Heart left ventricle (tissue), 16 donors: ENCODE measurements around the gene ELOVL5. TPM values are rescaled to one million over a fixed set of nuclear protein-coding genes. Genes with fewer than 3 reads are reported as not detected.

Source experiments
- ATAC-seq, 4 donors: fragments of 200-7000 bp; cut with Tn5 transposase; one replicate each; pipeline ENCODE4 v1.9.1; 2020 to 2022; ENCODE audit warnings: moderate library complexity in 4 of 4, mild to moderate bottlenecking in 3 of 4, moderate number of reproducible peaks in 1 of 4
- DNase-seq, 5 donors: peaks; one replicate each; pipeline ENCODE4 v3.0.0-alpha.2; 2020
- H3K27ac ChIP-seq, 12 donors: fragments of 200-600 bp; sonication (generic) in 4 of 12; one replicate each; pipeline versions ENCODE4 v1.5.0 to v1.8.0; 2016 to 2022; ENCODE audit warnings: mild to moderate bottlenecking in 2 of 12
- H3K27me3 ChIP-seq, 9 donors: fragments of 200-600 bp; sonication (generic) in 2 of 9; one replicate each; pipeline versions ENCODE4 v1.5.1 to v1.8.0; 2016 to 2022; ENCODE audit warnings: mild to moderate bottlenecking in 3 of 9
- H3K36me3 ChIP-seq, 9 donors: fragments of 200-600 bp; sonication (generic) in 2 of 9; one replicate each; pipeline versions ENCODE4 v1.5.0 to v1.8.0; 2018 to 2022; ENCODE audit warnings: mild to moderate bottlenecking in 2 of 9
- H3K4me1 ChIP-seq, 12 donors: fragments of 200-600 bp; sonication (generic) in 4 of 12; one replicate each; pipeline versions ENCODE4 v1.5.0 to v1.8.0; 2016 to 2022; ENCODE audit warnings: mild to moderate bottlenecking in 3 of 12
- H3K4me3 ChIP-seq, 12 donors: fragments of 200-600 bp; sonication (generic) in 4 of 12; one replicate each; pipeline versions ENCODE4 v1.5.0 to v1.8.0; 2017 to 2022; ENCODE audit warnings: mild to moderate bottlenecking in 9 of 12, moderate library complexity in 4 of 12
- H3K9me3 ChIP-seq, 12 donors: fragments of 200-600 bp; sonication (generic) in 4 of 12; one replicate each; pipeline versions ENCODE4 v1.5.0 to v1.8.0; 2016 to 2022; ENCODE audit warnings: mild to moderate bottlenecking in 1 of 12
- POLR2A ChIP-seq, 2 donors: fragments of 450-650 bp; IDR thresholded peaks; one replicate each; pipeline ENCODE4 v1.6.1; 2017; ENCODE audit warnings: antibody characterized with exemption in 2 of 2, mild to moderate bottlenecking in 2 of 2, moderate library complexity in 2 of 2
- WGBS, 4 donors: extraction: QIAGEN DNeasy Blood & Tissue Kit in 2 of 4; methylation state at CpG; one replicate each; pipeline versions ENCODE4 v1.1.5 to v1.1.7; 2013 to 2018; 5-methylcytosine and 5-hydroxymethylcytosine counted together
- intact Hi-C, 10 donors: fragments of 100-400 bp; cut with DNase I; formaldehyde crosslinking; loops; one replicate each; pipeline versions ENCODE4 v1.11.1 to v1.14.2; 2022
- polyA plus RNA-seq, 2 donors: library from polyadenylated mRNA; stranded (reverse); fragments of 200-250 nt; gene quantifications; one replicate each; pipeline ENCODE4 v1.2.3, GENCODE V29; 2013
- total RNA-seq, 9 donors: library from RNA; depleted of rRNA in 2 of 9; stranded (reverse); fragments of >200 nt in 2 of 9; fragmentation: NEBNext Ultra II Directional in 3 of 9; extraction: Animal tissue kit (Norgen Biotek cat#: 25700) in 3 of 9; gene quantifications; one replicate each; pipeline versions ENCODE4 v1.1.0 to v1.2.4, GENCODE V29; 2016 to 2023
- TF ChIP-seq, protein P1 (sequence below), 12 donors: fragments of 200-600 bp; sonication (generic) in 4 of 12; IDR thresholded peaks; one replicate each; pipeline versions ENCODE4 v1.5.0 to v1.8.0; 2018 to 2022; ENCODE audit warnings: antibody characterized with exemption in 12 of 12, mild to moderate bottlenecking in 5 of 12
- donor health status: ischemic (EF 13 %, LVEDD 7.1; RV severe dilation, severe dysfunction).
- donor health status: healthy with polysubstance abuse.
- donor health status: DM: no; HTN: yes; CAD: no.
- donor health status: DM: no; HTN: no; CAD: no.
- donor health status: ischemic (EF 25% LVEDD 6.9; RV normal size, moderate dysfunction).
- donor health status: ischemic (EF 25% LVEDD 5.7; RV mildly dilated, moderate dysfunction).
- donor health status: healthy.
- donor health status: DM: yes; HTN: yes; CAD: no.
- donor health status: ischemic (EF 35%, LVEDD 5.7; RV mildly dilated, moderate dysfunction).
- donor health status: nonischemic (EF 11% LVEDD 7.7; RV severe dilation, severe dysfunction).
- donor health status: DM: yes; HTN: yes; CAD: no.
- donor health status: PGD.
- donor health status: ischemic (EF 29% LVEDD 5.4; RV normal size, mild dysfunction).
- donor health status: nonischemic (EF 23%, LVEDD 6.1; RV moderate dilation, normal function).

ELOVL5 gene
- total and polyA plus RNA-seq, 11 donors, result 9.6 to 47.9 (median 29.3) TPM

DNA sequence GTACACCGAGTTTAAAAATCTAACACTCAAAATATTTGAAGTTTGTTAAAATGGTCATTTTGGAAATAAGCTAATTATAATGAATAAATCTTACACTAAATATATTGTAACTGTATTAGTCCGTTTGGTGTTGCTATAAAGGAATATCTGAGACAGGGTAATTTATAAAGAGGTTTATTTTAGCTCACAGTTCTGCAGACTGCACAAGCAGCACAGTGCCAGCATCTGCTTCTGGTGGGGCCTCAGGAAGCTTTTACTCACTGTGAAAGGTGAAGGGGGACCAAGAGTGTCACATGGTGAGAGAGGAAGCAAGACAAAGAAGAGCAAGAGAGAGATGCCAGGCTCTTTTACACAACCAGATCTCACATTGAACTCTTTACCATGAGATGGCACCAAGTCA is 17.1 kb downstream of the ELOVL5 start:
- Histone ChIP-seq H3K4me1 (peaks cover 0 to 73% (median 29%) of the 10 kb centered on the region in 12 donors), H3K36me3 (peaks cover 0 to 5% (median 0%) of the 10 kb centered on the region in 9 donors), H3K9me3 (no peaks in the 10 kb centered on the region), H3K4me3 (no peak overlapping the region), H3K27ac (peak overlapping the region in 1 of 12 donors; percentile 17), H3K27me3 (no peaks in the 10 kb centered on the region)
- DNase-seq, result no peak
- 70 to 95% (median 93%) methylated on average over 2 of the region's 2 CpGs for WGBS, 4 donors
- TF ChIP-seq, protein P1, sequence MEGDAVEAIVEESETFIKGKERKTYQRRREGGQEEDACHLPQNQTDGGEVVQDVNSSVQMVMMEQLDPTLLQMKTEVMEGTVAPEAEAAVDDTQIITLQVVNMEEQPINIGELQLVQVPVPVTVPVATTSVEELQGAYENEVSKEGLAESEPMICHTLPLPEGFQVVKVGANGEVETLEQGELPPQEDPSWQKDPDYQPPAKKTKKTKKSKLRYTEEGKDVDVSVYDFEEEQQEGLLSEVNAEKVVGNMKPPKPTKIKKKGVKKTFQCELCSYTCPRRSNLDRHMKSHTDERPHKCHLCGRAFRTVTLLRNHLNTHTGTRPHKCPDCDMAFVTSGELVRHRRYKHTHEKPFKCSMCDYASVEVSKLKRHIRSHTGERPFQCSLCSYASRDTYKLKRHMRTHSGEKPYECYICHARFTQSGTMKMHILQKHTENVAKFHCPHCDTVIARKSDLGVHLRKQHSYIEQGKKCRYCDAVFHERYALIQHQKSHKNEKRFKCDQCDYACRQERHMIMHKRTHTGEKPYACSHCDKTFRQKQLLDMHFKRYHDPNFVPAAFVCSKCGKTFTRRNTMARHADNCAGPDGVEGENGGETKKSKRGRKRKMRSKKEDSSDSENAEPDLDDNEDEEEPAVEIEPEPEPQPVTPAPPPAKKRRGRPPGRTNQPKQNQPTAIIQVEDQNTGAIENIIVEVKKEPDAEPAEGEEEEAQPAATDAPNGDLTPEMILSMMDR (IDR thresholded peaks at IDR 0.05), result no peak
- intact Hi-C loops, result no loop called here
- no peak for ATAC-seq

DNA sequence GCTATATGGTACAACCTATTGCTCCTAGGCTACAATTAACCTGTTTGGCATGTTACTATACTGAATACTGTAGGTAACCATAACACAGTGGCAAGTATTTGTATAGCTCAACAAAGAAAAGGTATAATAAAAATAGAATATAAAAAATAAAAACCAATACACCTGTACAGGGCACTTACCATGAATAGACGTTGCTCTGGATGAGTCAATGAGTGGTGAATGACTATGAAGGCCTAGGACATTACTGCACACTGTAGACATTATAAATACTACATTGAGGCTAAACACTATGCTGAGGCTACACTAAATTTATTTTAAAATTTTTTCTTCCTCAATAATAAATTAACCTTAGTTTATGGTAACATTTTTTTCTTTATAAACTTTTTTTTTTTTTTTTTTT is 18.6 kb downstream of the ELOVL5 start:
- DNase-seq, result no peak
- intact Hi-C loops, result no loop called here
- WGBS, 4 donors, result 84 to 91% (median 89%) methylated on average over 1 of the region's 1 CpG

DNA sequence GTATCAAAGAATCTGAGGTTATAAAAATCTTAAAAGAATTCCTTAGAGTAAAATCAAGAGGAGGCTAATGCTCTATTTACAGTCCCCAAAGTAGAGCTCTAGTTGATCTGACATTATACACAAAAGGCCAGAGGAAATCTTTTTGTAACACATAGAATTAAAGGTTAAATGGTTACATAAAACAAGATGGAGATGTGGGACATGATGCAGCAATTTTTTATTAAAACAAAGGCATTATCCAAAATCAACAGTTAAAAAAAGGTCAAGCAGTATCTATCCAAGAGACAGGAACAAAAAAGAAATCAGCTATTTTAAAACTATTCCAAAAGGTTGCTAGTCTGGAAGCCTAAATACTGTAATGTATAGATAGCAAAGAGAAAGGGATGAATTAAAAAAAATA is 20.4 kb downstream of the ELOVL5 start:
- ATAC-seq, result no peak
- Histone ChIP-seq H3K9me3 (no peaks in the 10 kb centered on the region), H3K27me3 (no peaks in the 10 kb centered on the region), H3K4me1 (peaks cover 0 to 64% (median 32%) of the 10 kb centered on the region in 12 donors), H3K36me3 (peaks cover 0 to 5% (median 0%) of the 10 kb centered on the region in 9 donors), H3K27ac (peak overlapping the region in 1 of 12 donors; percentile 81), H3K4me3 (no peak overlapping the region)
- DNase-seq, result no peak
- no peak for TF ChIP-seq POLR2A (IDR thresholded peaks at IDR 0.05)
- TF ChIP-seq, protein P1 (IDR thresholded peaks at IDR 0.05), result no peak
- intact Hi-C loops, result loop anchor here in 1 of 10 donors (2.0 kb wide), 1 partner anchor 14 kb away; no protein-coding TSS in a partner anchor

More for the DNA sequence above, 18.6 kb downstream of the ELOVL5 start:
- ATAC-seq, result no peak
- H3K36me3 ChIP-seq, result peaks cover 0 to 5% (median 0%) of the 10 kb centered on the region in 9 donors
- TF ChIP-seq, protein P1 (IDR thresholded peaks at IDR 0.05), result no peak
- no peak for TF ChIP-seq POLR2A (IDR thresholded peaks at IDR 0.05)
- no peak overlapping the region for H3K27ac ChIP-seq
- H3K4me1 ChIP-seq, result peaks cover 0 to 71% (median 40%) of the 10 kb centered on the region in 12 donors
- H3K4me3 ChIP-seq, result no peak overlapping the region
- no peaks in the 10 kb centered on the region for H3K9me3 ChIP-seq
- H3K27me3 ChIP-seq, result no peaks in the 10 kb centered on the region

DNA sequence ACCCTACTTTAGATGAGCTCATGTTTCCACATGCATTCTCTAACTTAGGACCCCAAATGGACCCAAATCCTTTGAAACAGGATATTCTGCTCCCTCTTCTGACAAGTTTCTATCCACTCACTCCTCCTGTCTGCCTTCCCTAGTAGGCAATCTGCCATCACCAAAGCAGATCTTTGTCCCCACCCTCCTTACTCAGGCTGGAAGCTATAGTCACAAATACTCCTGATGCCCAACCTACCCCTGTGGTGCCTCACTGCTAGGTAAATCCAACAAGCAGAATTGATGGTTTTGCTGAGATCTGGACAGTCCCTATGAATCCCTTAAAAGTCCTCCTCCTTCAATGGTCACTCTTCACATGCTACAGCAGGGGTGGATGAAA is 21.7 kb downstream of the ELOVL5 start:
- ATAC-seq (peak in 3 of 4 donors; percentile 27 to 45 (median 28)), DNase-seq (no peak)
- no peaks in the 10 kb centered on the region for H3K36me3 ChIP-seq
- H3K4me1 ChIP-seq, result peaks cover 0 to 64% (median 40%) of the 10 kb centered on the region in 12 donors
- H3K27ac ChIP-seq, result peak overlapping the region in 11 of 12 donors; percentile 29 to 82 (median 63)
- H3K27me3 ChIP-seq, result no peaks in the 10 kb centered on the region
- no peak for TF ChIP-seq POLR2A (IDR thresholded peaks at IDR 0.05)
- TF ChIP-seq, protein P1 (IDR thresholded peaks at IDR 0.05), result no peak
- intact Hi-C loops, result no loop called here
- H3K9me3 ChIP-seq, result no peaks in the 10 kb centered on the region
- no peak overlapping the region for H3K4me3 ChIP-seq
